Transverse colon (tissue), 4 donors: ENCODE results near the gene VGF.

ENCODE experiments used
- POLR2A ChIP-seq: fragments of 450-650 bp; IDR thresholded peaks from one replicate; pipeline ENCODE4 v1.6.1; 2016; ENCODE audit warnings: antibody characterized with exemption, mild to moderate bottlenecking, moderate library complexity
- POLR2AphosphoS5 ChIP-seq, 3 donors: sonication (generic); formaldehyde crosslinking; IDR thresholded peaks; one replicate each; pipeline ENCODE4 v1.6.1; 2016; ENCODE audit warnings: antibody characterized with exemption in 3 of 3
- TF ChIP-seq, protein P1 (sequence below), 5 experiments: fragments of 200-600 bp in 3 of 5; fragments of 450-650 bp in 2 of 5; sonication (generic) in 3 of 5; IDR thresholded peaks; 1 replicate in 2 of 5; 2 replicates in 3 of 5; pipeline ENCODE4 v1.5.1; 2016 to 2017; ENCODE audit warnings: antibody characterized with exemption in 5 of 5, inconsistent platforms in 3 of 5, mild to moderate bottlenecking in 2 of 5, moderate library complexity in 1 of 5

DNA sequence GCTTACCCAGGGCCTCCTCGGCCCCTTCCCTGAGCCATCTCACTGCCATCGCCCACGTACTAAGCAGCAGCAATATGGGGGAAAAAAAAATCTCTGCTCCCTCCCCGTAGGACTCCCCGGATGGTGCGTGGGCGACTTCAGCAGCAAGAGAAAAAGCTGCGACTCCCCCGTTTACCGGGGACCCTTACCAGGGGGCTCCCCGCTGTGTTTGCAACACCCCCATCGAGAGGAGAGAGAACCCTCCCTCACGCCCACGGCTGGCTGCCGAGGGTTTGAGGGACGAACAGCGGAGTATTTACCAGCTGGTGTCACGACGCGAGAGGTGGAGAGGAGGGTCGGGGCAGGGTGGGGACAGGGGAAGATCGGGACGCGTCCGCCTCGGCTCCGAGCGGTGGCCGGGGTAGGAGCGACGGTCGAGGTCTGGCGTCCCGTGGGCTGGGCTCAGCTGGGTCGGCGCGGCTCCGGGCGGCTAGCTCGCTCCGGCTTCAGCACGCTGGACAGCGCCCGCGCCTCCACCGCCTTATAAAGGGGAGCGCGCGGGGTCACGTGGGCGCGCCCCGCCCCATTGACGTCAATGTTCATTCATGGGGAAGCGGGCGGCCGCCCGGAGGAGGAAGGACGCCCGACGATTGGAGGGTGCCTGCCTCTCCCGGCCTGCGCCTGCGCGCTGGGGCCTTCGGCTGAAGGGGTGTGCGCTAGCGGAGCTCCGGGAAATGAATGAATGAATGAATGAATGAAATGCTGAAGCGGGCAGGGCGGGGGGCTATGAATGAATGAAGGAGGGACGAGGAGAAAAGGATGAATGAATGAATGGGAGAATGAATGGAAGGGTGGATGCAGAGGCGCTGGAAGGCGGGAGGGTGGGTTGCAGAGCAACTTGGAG lies at the start of gene VGF:
- TF ChIP-seq POLR2A (no peak), POLR2AphosphoS5 (IDR thresholded peaks at IDR 0.05) (peak; percentile 20 to 51 (median 44))
- TF ChIP-seq, protein P1, sequence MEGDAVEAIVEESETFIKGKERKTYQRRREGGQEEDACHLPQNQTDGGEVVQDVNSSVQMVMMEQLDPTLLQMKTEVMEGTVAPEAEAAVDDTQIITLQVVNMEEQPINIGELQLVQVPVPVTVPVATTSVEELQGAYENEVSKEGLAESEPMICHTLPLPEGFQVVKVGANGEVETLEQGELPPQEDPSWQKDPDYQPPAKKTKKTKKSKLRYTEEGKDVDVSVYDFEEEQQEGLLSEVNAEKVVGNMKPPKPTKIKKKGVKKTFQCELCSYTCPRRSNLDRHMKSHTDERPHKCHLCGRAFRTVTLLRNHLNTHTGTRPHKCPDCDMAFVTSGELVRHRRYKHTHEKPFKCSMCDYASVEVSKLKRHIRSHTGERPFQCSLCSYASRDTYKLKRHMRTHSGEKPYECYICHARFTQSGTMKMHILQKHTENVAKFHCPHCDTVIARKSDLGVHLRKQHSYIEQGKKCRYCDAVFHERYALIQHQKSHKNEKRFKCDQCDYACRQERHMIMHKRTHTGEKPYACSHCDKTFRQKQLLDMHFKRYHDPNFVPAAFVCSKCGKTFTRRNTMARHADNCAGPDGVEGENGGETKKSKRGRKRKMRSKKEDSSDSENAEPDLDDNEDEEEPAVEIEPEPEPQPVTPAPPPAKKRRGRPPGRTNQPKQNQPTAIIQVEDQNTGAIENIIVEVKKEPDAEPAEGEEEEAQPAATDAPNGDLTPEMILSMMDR (IDR thresholded peaks at IDR 0.05): no peak
